Activated CD4-positive, alpha-beta T cell treated with anti-CD3 and anti-CD28 coated beads, Interleukin-2, amount 50 U/mL, for 4 hours (primary cell): ENCODE results near the gene COPG2.
"Not testable (repeated sequence)": the region's sequence is repeated elsewhere in the genome, so short reads cannot be mapped to it uniquely, and the experiment has no call there.

Source experiments
- DNase-seq, 2 experiments: peaks; one replicate each; pipeline ENCODE4 v3.0.0-alpha.2; 2020

COPG2 gene

GRCh38 chr7:130559184-130559583, 109.4 kb downstream of the COPG2 start:
- no peak for DNase-seq

- DNase-seq: no peak
Measured at GRCh38 chr7:130554481-130554880, 114.1 kb downstream of the COPG2 start.

- no peak for DNase-seq
Measured at GRCh38 chr7:130553398-130554029, 115.0 kb downstream of the COPG2 start.

GRCh38 chr7:130544356-130544755, 124.2 kb downstream of the COPG2 start:
- DNase-seq: no peak

GRCh38 chr7:130543487-130544010, 125.0 kb downstream of the COPG2 start:
- DNase-seq: no peak

- DNase-seq: not testable (repeated sequence)
Measured at GRCh38 chr7:130542297-130542696, 126.3 kb downstream of the COPG2 start.

- not testable (repeated sequence) for DNase-seq
Measured at GRCh38 chr7:130541287-130541686, 127.3 kb downstream of the COPG2 start.

- DNase-seq: not testable (repeated sequence)
Measured at GRCh38 chr7:130537894-130538293, 130.7 kb downstream of the COPG2 start.

- no peak for DNase-seq
Measured at GRCh38 chr7:130529417-130529816, 139.1 kb downstream of the COPG2 start.

- DNase-seq: not testable (repeated sequence)
Measured at GRCh38 chr7:130527752-130528355, 140.7 kb downstream of the COPG2 start.

GRCh38 chr7:130524628-130525027, 143.9 kb downstream of the COPG2 start:
- DNase-seq: no peak

GRCh38 chr7:130523519-130524125, 144.9 kb downstream of the COPG2 start:
- DNase-seq: not testable (repeated sequence)

GRCh38 chr7:130521258-130521951, 147.1 kb downstream of the COPG2 start:
- DNase-seq: no peak

- DNase-seq: no peak
Measured at GRCh38 chr7:130515315-130516040, 153.1 kb downstream of the COPG2 start.

- DNase-seq: no peak
Measured at GRCh38 chr7:130513447-130513846, 155.1 kb downstream of the COPG2 start.

- DNase-seq: not testable (repeated sequence)
Measured at GRCh38 chr7:130512038-130512437, 156.5 kb downstream of the COPG2 start.

GRCh38 chr7:130506358-130506757, 162.2 kb downstream of the COPG2 start:
- DNase-seq: no peak

GRCh38 chr7:130505753-130506152, 162.8 kb downstream of the COPG2 start:
- DNase-seq: no peak

- DNase-seq: no peak
Measured at GRCh38 chr7:130500910-130501309, 167.6 kb downstream of the COPG2 start.

- no peak for DNase-seq
Measured at GRCh38 chr7:130500463-130500862, 168.1 kb downstream of the COPG2 start.

GRCh38 chr7:130494431-130494858, 174.1 kb downstream of the COPG2 start:
- no peak for DNase-seq

- no peak for DNase-seq
Measured at GRCh38 chr7:130493275-130493873, 175.2 kb downstream of the COPG2 start.
